ENCODE data around the gene DCLK3.

The DCLK3 gene

DNA sequence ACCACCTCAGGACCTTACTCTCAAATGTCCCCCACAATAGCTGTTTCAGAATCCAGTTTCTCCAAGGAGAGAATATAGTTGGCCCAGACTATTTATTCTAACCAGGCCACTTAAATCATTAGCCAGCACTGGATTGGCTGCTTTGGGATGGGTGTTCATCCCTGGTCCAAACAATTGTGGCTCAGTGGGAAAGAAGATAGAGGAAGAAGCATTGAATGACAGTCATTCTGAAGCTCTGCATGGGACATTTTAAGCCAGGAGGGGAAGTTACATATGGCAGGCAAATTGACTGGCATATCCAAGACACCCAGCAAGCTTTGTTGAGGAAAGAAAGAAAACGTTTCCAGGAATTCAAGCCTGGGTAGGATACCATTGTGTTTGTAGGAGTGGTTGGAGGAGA, 5.6 kb upstream of the DCLK3 start:
- DNase-seq (ENCODE audit: low read depth): no peak
- H3K4me3 ChIP-seq (ENCODE audit: low read depth, low read length): no peak overlapping the region
- TF ChIP-seq, protein P1, sequence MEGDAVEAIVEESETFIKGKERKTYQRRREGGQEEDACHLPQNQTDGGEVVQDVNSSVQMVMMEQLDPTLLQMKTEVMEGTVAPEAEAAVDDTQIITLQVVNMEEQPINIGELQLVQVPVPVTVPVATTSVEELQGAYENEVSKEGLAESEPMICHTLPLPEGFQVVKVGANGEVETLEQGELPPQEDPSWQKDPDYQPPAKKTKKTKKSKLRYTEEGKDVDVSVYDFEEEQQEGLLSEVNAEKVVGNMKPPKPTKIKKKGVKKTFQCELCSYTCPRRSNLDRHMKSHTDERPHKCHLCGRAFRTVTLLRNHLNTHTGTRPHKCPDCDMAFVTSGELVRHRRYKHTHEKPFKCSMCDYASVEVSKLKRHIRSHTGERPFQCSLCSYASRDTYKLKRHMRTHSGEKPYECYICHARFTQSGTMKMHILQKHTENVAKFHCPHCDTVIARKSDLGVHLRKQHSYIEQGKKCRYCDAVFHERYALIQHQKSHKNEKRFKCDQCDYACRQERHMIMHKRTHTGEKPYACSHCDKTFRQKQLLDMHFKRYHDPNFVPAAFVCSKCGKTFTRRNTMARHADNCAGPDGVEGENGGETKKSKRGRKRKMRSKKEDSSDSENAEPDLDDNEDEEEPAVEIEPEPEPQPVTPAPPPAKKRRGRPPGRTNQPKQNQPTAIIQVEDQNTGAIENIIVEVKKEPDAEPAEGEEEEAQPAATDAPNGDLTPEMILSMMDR (conservative IDR thresholded peaks at IDR 0.05; ENCODE audit: low read depth, low read length): no peak

DNA sequence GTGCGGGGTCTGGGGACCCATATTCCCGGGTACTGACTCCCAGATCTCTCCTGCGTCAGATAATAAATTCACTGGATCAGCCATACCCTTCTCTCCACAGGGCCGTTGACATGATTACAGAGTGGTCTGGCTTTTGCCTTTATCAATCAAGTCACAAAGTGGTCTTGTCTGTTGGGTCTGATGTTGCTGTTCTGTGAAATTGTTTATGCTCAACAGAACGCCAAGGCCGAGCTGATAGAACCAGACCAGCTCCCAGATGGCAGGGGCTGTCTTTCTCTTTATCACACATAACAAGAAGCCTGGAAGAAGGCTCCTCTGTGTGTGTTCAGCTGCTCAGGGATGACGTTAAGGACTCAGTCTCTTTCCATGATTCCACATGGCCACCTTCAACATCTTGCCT, 751 bp upstream of the DCLK3 start:
- H3K4me3 ChIP-seq (ENCODE audit: low read depth, low read length): no peak overlapping the region
- no peak for DNase-seq (ENCODE audit: low read depth)
- TF ChIP-seq, protein P1 (conservative IDR thresholded peaks at IDR 0.05; ENCODE audit: low read depth, low read length): no peak

DNA sequence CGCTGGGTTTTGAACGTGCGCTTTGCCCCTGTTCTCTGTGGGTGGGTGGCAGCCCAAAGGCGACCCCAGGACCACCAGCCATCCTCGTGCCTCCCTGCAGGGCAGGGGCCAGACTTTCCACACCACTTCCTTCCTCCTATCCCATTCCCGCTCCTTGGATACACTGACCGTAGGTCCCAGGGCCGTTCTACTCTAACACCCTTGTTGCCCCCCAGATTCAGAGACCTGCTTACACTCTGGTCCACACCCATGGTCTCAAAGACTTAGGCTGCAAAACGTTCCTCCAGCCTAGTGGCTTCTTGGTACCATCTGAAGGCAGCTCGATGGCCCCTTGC, 318 bp upstream of the DCLK3 start:
- TF ChIP-seq, protein P1 (conservative IDR thresholded peaks at IDR 0.05; ENCODE audit: low read depth, low read length): no peak
- H3K4me3 ChIP-seq (ENCODE audit: low read depth, low read length): no peak overlapping the region

DNA sequence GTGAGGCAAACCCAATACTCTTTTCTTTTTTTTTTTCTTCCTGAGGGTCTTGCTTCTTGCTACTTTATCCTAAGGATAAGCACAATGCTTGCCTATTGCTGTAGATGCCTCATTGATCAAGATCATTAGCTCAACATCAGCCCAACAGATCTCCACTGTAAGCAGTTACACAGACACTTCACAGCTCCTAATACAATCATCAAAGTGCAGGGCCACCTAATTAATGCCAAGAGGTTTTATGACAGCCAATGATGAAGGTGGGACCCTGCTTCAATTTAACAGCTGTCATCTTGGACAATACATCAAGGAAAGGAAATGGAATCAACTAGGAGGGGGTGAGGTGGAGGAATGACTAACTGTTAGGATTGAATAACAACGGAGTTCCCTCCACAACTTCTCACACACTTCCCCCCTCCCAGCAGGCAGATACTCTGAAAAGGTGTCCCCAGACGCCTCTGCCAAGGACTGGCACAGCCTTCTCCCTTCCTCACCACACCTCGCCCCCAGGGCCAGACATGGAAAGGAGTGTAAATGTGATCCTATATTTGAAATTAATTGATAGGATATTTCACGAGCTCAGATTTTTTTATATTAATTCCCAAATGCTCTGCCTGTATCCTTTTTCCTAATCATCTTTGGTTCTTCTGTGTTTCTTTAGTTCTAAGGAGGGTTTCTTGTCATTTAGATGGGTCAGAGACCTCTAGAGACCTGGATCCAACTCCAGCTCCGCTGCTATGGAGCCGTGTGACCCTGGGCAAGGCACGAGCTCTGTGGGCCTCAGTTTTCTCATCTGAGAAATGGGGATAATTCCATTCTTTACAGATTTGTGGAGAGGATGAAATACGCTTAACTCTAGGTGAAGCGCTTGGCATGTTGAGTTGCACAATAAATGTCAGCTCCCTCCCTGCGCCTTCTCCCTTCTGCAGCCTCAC, 1.2 kb downstream of the DCLK3 start:
- no peak overlapping the region for H3K4me3 ChIP-seq (ENCODE audit: low read depth, low read length)

More for the DNA sequence above, 318 bp upstream of the DCLK3 start:
- no peak for DNase-seq (ENCODE audit: low read depth)

DNA sequence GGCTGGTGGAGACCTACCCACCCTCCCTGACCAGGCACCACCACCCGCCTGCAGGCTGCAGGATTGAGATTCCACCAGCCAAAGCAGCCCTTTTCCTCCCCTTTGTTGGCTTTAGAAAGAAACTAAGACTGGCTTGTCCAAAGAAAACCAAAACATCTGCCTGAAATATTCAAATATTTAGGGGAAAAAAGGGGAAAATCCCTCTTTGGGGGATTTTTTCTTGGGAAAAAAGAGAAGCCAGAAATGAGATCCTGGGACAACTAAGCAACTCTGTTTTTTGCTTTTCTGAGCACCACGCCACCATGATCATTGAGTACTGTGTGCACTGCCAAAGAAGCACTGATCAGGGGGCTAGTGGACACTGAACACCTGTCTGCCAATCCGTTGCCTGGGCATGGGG, 2.6 kb downstream of the DCLK3 start:
- no peak overlapping the region for H3K4me3 ChIP-seq (ENCODE audit: low read depth, low read length)
- no peak for DNase-seq (ENCODE audit: low read depth)
- TF ChIP-seq, protein P1 (conservative IDR thresholded peaks at IDR 0.05; ENCODE audit: low read depth, low read length): no peak

More for the DNA sequence above, 1.2 kb downstream of the DCLK3 start:
- TF ChIP-seq, protein P1 (conservative IDR thresholded peaks at IDR 0.05; ENCODE audit: low read depth, low read length): no peak
- no peak for DNase-seq (ENCODE audit: low read depth)

DNA sequence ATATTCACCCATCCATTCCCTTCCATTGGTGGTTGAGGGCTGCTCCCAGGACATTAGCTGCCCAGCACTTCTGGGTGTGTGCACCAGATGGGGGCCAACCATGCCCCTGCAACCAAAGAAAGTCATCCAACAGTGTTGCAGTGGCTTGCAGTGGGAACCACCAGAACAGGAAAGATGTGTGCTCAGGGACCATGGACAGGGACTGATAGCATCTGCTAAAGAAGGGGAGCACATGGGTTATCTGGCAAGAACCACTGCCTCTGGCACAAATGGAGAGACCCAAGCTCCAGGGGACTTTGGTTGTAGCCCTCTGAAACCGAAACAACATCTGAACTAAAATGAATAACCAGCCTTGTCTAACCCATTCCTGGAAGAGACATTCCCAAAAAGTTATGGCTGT, 8.1 kb downstream of the DCLK3 start:
- TF ChIP-seq, protein P1 (conservative IDR thresholded peaks at IDR 0.05; ENCODE audit: low read depth, low read length): no peak
- H3K4me3 ChIP-seq (ENCODE audit: low read depth, low read length): no peak overlapping the region
- DNase-seq (ENCODE audit: low read depth): peak; percentile 5

DNA sequence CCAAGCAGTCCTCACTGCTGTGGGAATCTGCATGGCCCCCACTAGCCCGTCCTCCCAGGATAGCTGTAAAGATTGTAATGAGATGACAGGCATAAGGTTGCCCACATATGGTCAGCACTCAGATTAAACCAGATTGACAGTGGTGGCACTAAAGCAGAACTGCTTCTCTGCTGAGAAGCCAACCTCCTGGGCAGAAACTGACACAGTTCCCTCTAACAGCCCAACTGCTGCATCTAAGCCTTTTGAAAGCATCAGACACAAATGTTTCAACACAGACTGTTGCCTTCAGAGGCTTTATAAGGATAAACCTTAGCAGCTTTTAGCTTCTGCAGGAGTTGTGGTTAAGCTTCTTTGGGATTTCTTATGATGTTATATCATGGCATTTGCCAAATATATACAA, 13.0 kb downstream of the DCLK3 start:
- DNase-seq (ENCODE audit: low read depth): no peak
- TF ChIP-seq, protein P1 (conservative IDR thresholded peaks at IDR 0.05; ENCODE audit: low read depth, low read length): no peak

More for the DNA sequence above, 13.0 kb downstream of the DCLK3 start:
- no peak overlapping the region for H3K4me3 ChIP-seq (ENCODE audit: low read depth, low read length)
